Panc1 (cell line): Measurements from ENCODE around the gene ESR1.

Experiments
- CTCF ChIP-seq: fragments of 450-650 bp; IDR thresholded peaks from 2 replicates; pipeline ENCODE4 v1.5.1; 2017; ENCODE audit warnings: mild to moderate bottlenecking
- POLR2AphosphoS5 ChIP-seq: IDR thresholded peaks from 2 replicates; pipeline ENCODE4 v1.6.1; 2012; ENCODE audit warnings: mild to moderate bottlenecking, low read depth, low read length, moderate library complexity
- SIN3A ChIP-seq: IDR thresholded peaks from 2 replicates; pipeline ENCODE4 v1.6.1; 2012; ENCODE audit warnings: low read depth, mild to moderate bottlenecking, low read length, moderate library complexity, borderline replicate concordance; ENCODE audit not compliant: insufficient read depth
- TCF7L2 ChIP-seq: IDR thresholded peaks from 2 replicates; pipeline ENCODE4 v1.6.1; 2011; ENCODE audit warnings: mild to moderate bottlenecking, low read depth, low read length, inconsistent platforms

- TF ChIP-seq CTCF (no peak), SIN3A (no peak), POLR2AphosphoS5 (no peak), TCF7L2 (no peak)
Observed at GRCh38 chr6:152002306-152002705, 194.8 kb downstream of the ESR1 start.
